Measurements from ENCODE around the gene BMERB1.

- TF ChIP-seq, protein P1, sequence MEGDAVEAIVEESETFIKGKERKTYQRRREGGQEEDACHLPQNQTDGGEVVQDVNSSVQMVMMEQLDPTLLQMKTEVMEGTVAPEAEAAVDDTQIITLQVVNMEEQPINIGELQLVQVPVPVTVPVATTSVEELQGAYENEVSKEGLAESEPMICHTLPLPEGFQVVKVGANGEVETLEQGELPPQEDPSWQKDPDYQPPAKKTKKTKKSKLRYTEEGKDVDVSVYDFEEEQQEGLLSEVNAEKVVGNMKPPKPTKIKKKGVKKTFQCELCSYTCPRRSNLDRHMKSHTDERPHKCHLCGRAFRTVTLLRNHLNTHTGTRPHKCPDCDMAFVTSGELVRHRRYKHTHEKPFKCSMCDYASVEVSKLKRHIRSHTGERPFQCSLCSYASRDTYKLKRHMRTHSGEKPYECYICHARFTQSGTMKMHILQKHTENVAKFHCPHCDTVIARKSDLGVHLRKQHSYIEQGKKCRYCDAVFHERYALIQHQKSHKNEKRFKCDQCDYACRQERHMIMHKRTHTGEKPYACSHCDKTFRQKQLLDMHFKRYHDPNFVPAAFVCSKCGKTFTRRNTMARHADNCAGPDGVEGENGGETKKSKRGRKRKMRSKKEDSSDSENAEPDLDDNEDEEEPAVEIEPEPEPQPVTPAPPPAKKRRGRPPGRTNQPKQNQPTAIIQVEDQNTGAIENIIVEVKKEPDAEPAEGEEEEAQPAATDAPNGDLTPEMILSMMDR (IDR thresholded peaks at IDR 0.05; ENCODE audit: poor library complexity): no peak
- TF ChIP-seq EZH2 (IDR thresholded peaks at IDR 0.05; ENCODE audit: borderline replicate concordance) (no peak), EZH2phosphoT487 (IDR thresholded peaks at IDR 0.05; ENCODE audit: low read depth, severe bottlenecking, unreplicated experiment) (no peak)
Measured at GRCh38 chr16:15443753-15444152, 9.4 kb downstream of the BMERB1 start.
